Panc1 (cell line): ENCODE data around the gene PDZD4. TPM values are rescaled to one million over a fixed set of nuclear protein-coding genes. Genes with fewer than 3 reads are reported as not detected.

Experiments
- ATAC-seq: fragments of 200-7000 bp; cut with Tn5 transposase; 2 replicates; pipeline ENCODE4 v1.9.1; 2020; ENCODE audit warnings: mild to moderate bottlenecking, moderate library complexity
- BruUV-seq: library from RNA; stranded (reverse); fragments of 400-500 nt; replicated peaks from 2 replicates; lab custom pipeline; 2021; lab: Mats Ljungman, UMichigan
- CTCF ChIA-PET: fragments of 300-600 bp; sonication (Branson Sonifier 250); formaldehyde crosslinking; loops from one replicate; lab custom pipeline; 2022; ENCODE audit warnings: antibody characterized with exemption; lab: Charles Lee
- POLR2A ChIA-PET: fragments of 300-600 bp; sonication (Branson Sonifier 250); formaldehyde crosslinking; loops from one replicate; lab custom pipeline; 2022; ENCODE audit warnings: antibody characterized with exemption; lab: Charles Lee
- DNase-seq: peaks from one replicate; pipeline ENCODE4 v3.0.0-alpha.2; 2010; ENCODE audit warnings: low read depth, low spot score
- H3K27ac ChIP-seq: 2 replicates; pipeline ENCODE4 v1.5.1; 2011; ENCODE audit warnings: mild to moderate bottlenecking, low read length, inconsistent platforms
- H3K27me3 ChIP-seq: fragments of 200-500 bp; sonication (Bioruptor generic); 2 replicates; pipeline ENCODE4 v1.6.0; 2014; ENCODE audit warnings: low read length, inconsistent platforms; ENCODE audit not compliant: control insufficient read depth, insufficient read depth
- H3K36me3 ChIP-seq: fragments of 200-500 bp; sonication (Bioruptor generic); 2 replicates; pipeline ENCODE4 v1.5.1; 2014; ENCODE audit warnings: inconsistent platforms, mild to moderate bottlenecking, low read length, moderate library complexity; ENCODE audit not compliant: control insufficient read depth, insufficient read depth
- H3K4me1 ChIP-seq: 2 replicates; pipeline ENCODE4 v1.5.1; 2011; ENCODE audit warnings: inconsistent platforms, mild to moderate bottlenecking, low read length, moderate library complexity; ENCODE audit not compliant: control insufficient read depth, insufficient read depth
- H3K4me3 ChIP-seq, 2 experiments: 2 replicates each; pipeline ENCODE4 v1.5.1; 2011 to 2012; ENCODE audit warnings: low read depth in 2 of 2, low read length in 2 of 2, mild to moderate bottlenecking in 2 of 2, inconsistent platforms in 1 of 2, moderate library complexity in 1 of 2
- H3K9me3 ChIP-seq: fragments of 200-500 bp; sonication (Bioruptor generic); 2 replicates; pipeline ENCODE4 v1.5.1; 2014; ENCODE audit warnings: low read depth, mild to moderate bottlenecking, inconsistent platforms, low read length, moderate library complexity; ENCODE audit not compliant: control insufficient read depth, insufficient read depth
- POLR2AphosphoS5 ChIP-seq: IDR thresholded peaks from 2 replicates; pipeline ENCODE4 v1.6.1; 2012; ENCODE audit warnings: mild to moderate bottlenecking, low read depth, low read length, moderate library complexity
- SIN3A ChIP-seq: IDR thresholded peaks from 2 replicates; pipeline ENCODE4 v1.6.1; 2012; ENCODE audit warnings: low read depth, mild to moderate bottlenecking, low read length, moderate library complexity, borderline replicate concordance; ENCODE audit not compliant: insufficient read depth
- TCF7L2 ChIP-seq: IDR thresholded peaks from 2 replicates; pipeline ENCODE4 v1.6.1; 2011; ENCODE audit warnings: mild to moderate bottlenecking, low read depth, low read length, inconsistent platforms
- in situ Hi-C: cut with HindIII; loops from 2 replicates; pipeline ENCODE4 v1.10.0; 2016; ENCODE audit warnings: low sequenced_read_pairs, low pct_unique_long_range_greater_than_20kb
- intact Hi-C: fragments of 100-400 bp; cut with micrococcal nuclease; formaldehyde crosslinking; loops from one replicate; pipeline ENCODE4 v1.10.0; 2022; ENCODE audit not compliant: unreplicated experiment
- total RNA-seq: library from RNA; stranded (reverse); gene quantifications from one replicate; pipeline ENCODE4 v1.2.1, GENCODE V29; 2021; ENCODE audit not compliant: unreplicated experiment
- TF ChIP-seq, protein P1 (sequence below): fragments of 450-650 bp; IDR thresholded peaks from 2 replicates; pipeline ENCODE4 v1.5.1; 2017; ENCODE audit warnings: mild to moderate bottlenecking
- TF ChIP-seq, protein P2 (sequence below), 2 experiments: IDR thresholded peaks; 2 replicates each; pipeline ENCODE4 v1.6.1; 2011 to 2012; ENCODE audit warnings: low read depth in 2 of 2, control low read depth in 1 of 2, low read length in 1 of 2, mild to moderate bottlenecking in 1 of 2, moderate library complexity in 1 of 2; ENCODE audit not compliant: insufficient read depth in 1 of 2

The PDZD4 gene
- total RNA-seq, 1 experiment from 2014 or later: 37.2 TPM

- in situ Hi-C loops (no loop called here), intact Hi-C loops (loop anchor here (10.0 kb wide), 2 partner anchors 75 to 115 kb away; partner anchors contain the start of gene PLXNB3)
- Histone ChIP-seq H3K27ac (peak overlapping the region; percentile 80; the same call in 1 of the 2 replicates), H3K9me3 (no peaks in the 10 kb centered on the region), H3K27me3 (no peaks in the 10 kb centered on the region), H3K4me3 (no peak overlapping the region), H3K4me1 (peaks cover 73% of the 10 kb centered on the region), H3K36me3 (no peaks in the 10 kb centered on the region)
- TF ChIP-seq POLR2AphosphoS5 (peak; percentile 51), TCF7L2 (no peak), SIN3A (peak; percentile 34; the same call in 1 of the 2 replicates)
- TF ChIP-seq, protein P1, sequence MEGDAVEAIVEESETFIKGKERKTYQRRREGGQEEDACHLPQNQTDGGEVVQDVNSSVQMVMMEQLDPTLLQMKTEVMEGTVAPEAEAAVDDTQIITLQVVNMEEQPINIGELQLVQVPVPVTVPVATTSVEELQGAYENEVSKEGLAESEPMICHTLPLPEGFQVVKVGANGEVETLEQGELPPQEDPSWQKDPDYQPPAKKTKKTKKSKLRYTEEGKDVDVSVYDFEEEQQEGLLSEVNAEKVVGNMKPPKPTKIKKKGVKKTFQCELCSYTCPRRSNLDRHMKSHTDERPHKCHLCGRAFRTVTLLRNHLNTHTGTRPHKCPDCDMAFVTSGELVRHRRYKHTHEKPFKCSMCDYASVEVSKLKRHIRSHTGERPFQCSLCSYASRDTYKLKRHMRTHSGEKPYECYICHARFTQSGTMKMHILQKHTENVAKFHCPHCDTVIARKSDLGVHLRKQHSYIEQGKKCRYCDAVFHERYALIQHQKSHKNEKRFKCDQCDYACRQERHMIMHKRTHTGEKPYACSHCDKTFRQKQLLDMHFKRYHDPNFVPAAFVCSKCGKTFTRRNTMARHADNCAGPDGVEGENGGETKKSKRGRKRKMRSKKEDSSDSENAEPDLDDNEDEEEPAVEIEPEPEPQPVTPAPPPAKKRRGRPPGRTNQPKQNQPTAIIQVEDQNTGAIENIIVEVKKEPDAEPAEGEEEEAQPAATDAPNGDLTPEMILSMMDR: no peak
- ChIA-PET POLR2A (interaction anchor here (0.6 kb wide), 1 partner anchor 279 kb away, joined by 3 read pairs; no protein-coding TSS in a partner anchor), CTCF (no interaction called here)
- no peak for DNase-seq
- peak; percentile 6 for ATAC-seq
- BruUV-seq: no TSS peak
Measured at GRCh38 chrX:153879741-153880439, 49.5 kb upstream of the PDZD4 start.

DNA sequence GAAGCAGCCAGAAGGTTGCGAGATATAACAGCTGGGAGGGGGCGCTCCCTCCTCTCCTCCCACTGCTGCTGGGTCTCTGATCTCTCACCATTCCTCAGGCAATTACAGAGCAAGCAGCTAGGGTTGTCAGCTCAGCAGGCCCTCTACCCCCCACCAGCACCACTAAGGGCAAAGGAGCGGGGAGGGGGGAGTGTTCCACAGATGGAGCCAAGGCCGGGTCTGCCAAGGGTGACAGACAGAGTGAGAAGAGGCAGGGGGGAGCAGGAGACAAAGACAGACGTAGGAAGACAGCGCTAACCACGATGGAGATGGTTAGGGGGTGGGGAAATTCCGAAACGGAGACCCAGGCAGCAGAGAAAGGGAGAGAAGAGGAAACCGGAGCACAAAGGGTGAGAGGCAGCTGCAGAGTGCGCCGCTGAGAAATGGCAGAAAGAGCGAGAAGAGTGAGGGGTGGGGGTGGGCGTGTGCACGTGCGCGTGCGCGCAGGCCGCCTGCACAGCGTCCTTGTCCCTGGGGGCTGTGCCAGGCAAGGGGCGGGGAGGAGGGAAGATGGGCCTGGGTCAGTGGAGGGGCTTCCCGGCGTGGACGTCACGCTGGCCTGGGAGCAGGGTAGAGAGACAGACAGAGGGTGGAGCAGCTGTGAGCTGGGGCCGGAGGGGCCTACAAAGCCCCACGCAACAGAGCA is 48.8 kb upstream of the PDZD4 start:
- H3K4me3 ChIP-seq: no peak overlapping the region
- CTCF ChIA-PET: interaction anchor here (1.2 kb wide), 1 partner anchor 68 kb away, joined by 3 read pairs; no protein-coding TSS in a partner anchor
- intact Hi-C loops (no loop called here), in situ Hi-C loops (no loop called here)
- peak overlapping the region; percentile 35 for H3K27ac ChIP-seq
- POLR2A ChIA-PET: interaction anchor here (0.9 kb wide), 1 partner anchor 101 kb away, joined by 4 read pairs; no protein-coding TSS in a partner anchor
- peaks cover 73% of the 10 kb centered on the region for H3K4me1 ChIP-seq
- no peaks in the 10 kb centered on the region for H3K27me3 ChIP-seq
- H3K9me3 ChIP-seq: no peaks in the 10 kb centered on the region
- no peaks in the 10 kb centered on the region for H3K36me3 ChIP-seq
- TF ChIP-seq, protein P1: no peak
- TF ChIP-seq, protein P2, sequence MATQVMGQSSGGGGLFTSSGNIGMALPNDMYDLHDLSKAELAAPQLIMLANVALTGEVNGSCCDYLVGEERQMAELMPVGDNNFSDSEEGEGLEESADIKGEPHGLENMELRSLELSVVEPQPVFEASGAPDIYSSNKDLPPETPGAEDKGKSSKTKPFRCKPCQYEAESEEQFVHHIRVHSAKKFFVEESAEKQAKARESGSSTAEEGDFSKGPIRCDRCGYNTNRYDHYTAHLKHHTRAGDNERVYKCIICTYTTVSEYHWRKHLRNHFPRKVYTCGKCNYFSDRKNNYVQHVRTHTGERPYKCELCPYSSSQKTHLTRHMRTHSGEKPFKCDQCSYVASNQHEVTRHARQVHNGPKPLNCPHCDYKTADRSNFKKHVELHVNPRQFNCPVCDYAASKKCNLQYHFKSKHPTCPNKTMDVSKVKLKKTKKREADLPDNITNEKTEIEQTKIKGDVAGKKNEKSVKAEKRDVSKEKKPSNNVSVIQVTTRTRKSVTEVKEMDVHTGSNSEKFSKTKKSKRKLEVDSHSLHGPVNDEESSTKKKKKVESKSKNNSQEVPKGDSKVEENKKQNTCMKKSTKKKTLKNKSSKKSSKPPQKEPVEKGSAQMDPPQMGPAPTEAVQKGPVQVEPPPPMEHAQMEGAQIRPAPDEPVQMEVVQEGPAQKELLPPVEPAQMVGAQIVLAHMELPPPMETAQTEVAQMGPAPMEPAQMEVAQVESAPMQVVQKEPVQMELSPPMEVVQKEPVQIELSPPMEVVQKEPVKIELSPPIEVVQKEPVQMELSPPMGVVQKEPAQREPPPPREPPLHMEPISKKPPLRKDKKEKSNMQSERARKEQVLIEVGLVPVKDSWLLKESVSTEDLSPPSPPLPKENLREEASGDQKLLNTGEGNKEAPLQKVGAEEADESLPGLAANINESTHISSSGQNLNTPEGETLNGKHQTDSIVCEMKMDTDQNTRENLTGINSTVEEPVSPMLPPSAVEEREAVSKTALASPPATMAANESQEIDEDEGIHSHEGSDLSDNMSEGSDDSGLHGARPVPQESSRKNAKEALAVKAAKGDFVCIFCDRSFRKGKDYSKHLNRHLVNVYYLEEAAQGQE (IDR thresholded peaks at IDR 0.05; ENCODE audit: insufficient read depth in 1 of 2, low read depth in 2 of 2, low read length in 1 of 2): no peak
- TF ChIP-seq TCF7L2 (no peak), SIN3A (no peak), POLR2AphosphoS5 (no peak)
- DNase-seq: no peak
- no peak for ATAC-seq
- no TSS peak for BruUV-seq
